ENCODE measurements around the gene HLA-DPB1. TPM values are rescaled to one million over a fixed set of nuclear protein-coding genes. Genes with fewer than 3 reads are reported as not detected.

The HLA-DPB1 gene
- total and polyA plus RNA-seq, 12 donors, result 10.8 to 521 (median 120) TPM

DNA sequence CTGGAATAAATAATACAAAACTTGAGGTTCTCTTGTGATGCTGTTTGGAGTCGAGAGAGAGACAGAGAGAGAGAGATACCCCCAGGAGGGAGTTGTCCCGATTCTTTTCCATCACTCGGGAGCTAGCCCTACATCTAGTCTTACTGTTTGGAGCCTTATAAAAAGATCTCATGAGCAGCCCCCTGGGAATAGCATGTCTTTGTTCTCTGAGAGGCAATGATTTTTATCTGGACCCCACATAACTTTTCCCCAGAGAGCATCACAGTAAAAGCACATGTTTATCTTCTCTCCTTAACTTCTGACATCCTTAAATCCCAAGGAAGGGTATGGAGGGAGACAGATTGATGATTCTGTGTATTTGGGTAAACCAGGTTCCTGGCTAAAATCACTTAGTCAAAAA is 45.5 kb upstream of the HLA-DPB1 start:
- Histone ChIP-seq H3K9me3 (replicated peaks in 1 of 3) (no peaks in the 10 kb centered on the region), H3K4me1 (replicated peaks in 1 of 2) (peaks cover 0 to 9% of the 10 kb centered on the region in 2 donors), H3K4me3 (no peak overlapping the region), H3K36me3 (replicated peaks in 1 of 2) (no peaks in the 10 kb centered on the region), H3K27ac (peak overlapping the region in 2 of 5 donors; percentile 75 to 79), H3K27me3 (peaks cover 8% of the 10 kb centered on the region)
- intact Hi-C loops (cut with DNase I), result no loop called here
- WGBS, 4 donors, result 38 to 65% (median 42%) methylated on average over 3 of the region's 3 CpGs
- no peak for DNase-seq
- TF ChIP-seq CTCF (IDR thresholded peaks at IDR 0.05) (no peak), POLR2A (IDR thresholded peaks at IDR 0.05) (no peak)

DNA sequence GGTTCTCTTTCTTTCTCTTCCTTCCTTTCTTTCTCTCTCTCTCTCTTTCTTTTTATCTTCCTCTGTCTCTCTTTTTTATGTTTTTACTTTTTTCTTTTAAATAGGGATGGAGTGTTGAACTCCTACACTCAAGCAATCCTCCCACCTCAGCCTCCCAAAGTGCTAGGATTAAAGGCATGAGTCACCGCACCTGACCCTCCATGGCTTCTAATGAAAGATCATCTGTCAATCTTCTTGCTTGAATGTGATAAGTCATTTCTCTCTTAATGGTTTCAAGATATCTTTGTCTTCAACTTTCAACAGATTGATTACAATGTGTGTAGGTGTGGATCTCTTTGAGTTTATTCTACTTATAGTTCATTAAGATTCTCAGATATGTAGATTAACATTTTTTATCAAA is 41.2 kb upstream of the HLA-DPB1 start:
- TF ChIP-seq POLR2A (IDR thresholded peaks at IDR 0.05), result no peak
- no peak for TF ChIP-seq CTCF (IDR thresholded peaks at IDR 0.05)
- no peaks in the 10 kb centered on the region for H3K36me3 ChIP-seq (replicated peaks in 1 of 2)
- intact Hi-C loops (cut with DNase I), result no loop called here

GRCh38 chr6:33036535-33036934 is 39.3 kb upstream of the HLA-DPB1 start:
- intact Hi-C loops (cut with DNase I), result no loop called here
- DNase-seq, result no peak
- WGBS, 4 donors, result 35 to 65% (median 60%) methylated on average over 1 of the region's 1 CpG
- TF ChIP-seq POLR2A (IDR thresholded peaks at IDR 0.05) (no peak), CTCF (IDR thresholded peaks at IDR 0.05) (no peak)
- Histone ChIP-seq H3K4me3 (no peak overlapping the region), H3K27ac (no peak overlapping the region), H3K9me3 (replicated peaks in 1 of 3) (no peaks in the 10 kb centered on the region), H3K4me1 (replicated peaks in 1 of 2) (no peaks in the 10 kb centered on the region), H3K36me3 (replicated peaks in 1 of 2) (no peaks in the 10 kb centered on the region), H3K27me3 (peaks cover 8% of the 10 kb centered on the region)

More for the DNA sequence above, 41.2 kb upstream of the HLA-DPB1 start:
- H3K9me3 ChIP-seq (replicated peaks in 1 of 3), result no peaks in the 10 kb centered on the region
- H3K4me1 ChIP-seq (replicated peaks in 1 of 2), result peaks cover 0 to 3% of the 10 kb centered on the region in 2 donors
- no peak for DNase-seq
- 89 to 97% (median 94%) methylated on average over 1 of the region's 1 CpG for WGBS, 4 donors
- peaks cover 8% of the 10 kb centered on the region for H3K27me3 ChIP-seq
- no peak overlapping the region for H3K27ac ChIP-seq
- no peak overlapping the region for H3K4me3 ChIP-seq

DNA sequence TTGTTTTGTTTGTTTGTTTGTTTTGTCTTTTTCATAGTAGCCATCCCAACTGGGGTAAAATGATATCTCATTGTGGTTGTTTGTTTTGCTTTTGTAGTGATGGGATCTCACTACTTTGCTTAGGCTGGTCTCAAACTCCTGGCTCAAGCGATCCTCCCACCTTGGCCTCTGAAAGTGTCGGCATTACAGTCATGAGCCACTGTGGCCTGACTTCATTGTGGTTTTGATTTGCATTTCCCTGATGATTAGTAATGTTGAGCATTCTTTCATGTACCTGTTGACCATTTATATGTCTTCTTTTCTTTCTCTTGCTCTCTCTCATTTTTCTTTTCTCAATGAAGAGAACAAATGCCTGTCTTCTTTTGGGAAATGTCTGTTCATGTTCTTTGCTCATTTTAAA is 35.6 kb upstream of the HLA-DPB1 start:
- no peaks in the 10 kb centered on the region for H3K9me3 ChIP-seq (replicated peaks in 1 of 3)
- no peak overlapping the region for H3K27ac ChIP-seq
- H3K36me3 ChIP-seq (replicated peaks in 1 of 2), result no peaks in the 10 kb centered on the region
- H3K4me3 ChIP-seq, result no peak overlapping the region
- intact Hi-C loops (cut with DNase I), result no loop called here
- no peak for DNase-seq
- TF ChIP-seq POLR2A (IDR thresholded peaks at IDR 0.05), result no peak
- no peak for TF ChIP-seq CTCF (IDR thresholded peaks at IDR 0.05)
- H3K4me1 ChIP-seq (replicated peaks in 1 of 2), result no peaks in the 10 kb centered on the region
- 87 to 98% (median 94%) methylated on average over 2 of the region's 2 CpGs for WGBS, 4 donors
- no peaks in the 10 kb centered on the region for H3K27me3 ChIP-seq
